Measurements from ENCODE around the gene UHRF2.

DNA sequence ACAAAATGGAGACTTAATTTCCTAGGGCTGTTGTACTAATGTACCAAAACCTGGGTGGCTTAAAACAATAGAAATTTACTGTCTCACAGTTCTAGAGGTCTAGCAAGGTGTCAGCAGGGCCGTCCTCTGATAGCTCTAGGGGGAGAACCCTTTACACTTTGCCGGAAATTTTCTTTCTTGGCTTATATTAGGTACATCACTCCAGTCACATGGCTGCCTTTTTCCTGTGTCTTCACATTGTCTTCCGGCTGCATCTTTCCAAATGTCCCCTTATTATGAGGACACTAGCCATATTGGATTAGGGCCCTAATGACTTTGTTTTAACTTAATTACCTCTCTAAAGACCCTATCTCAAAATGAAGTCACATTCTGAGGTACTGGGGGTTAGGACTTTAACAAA lies 5.8 kb downstream of the UHRF2 start:
- TF ChIP-seq, protein P1, sequence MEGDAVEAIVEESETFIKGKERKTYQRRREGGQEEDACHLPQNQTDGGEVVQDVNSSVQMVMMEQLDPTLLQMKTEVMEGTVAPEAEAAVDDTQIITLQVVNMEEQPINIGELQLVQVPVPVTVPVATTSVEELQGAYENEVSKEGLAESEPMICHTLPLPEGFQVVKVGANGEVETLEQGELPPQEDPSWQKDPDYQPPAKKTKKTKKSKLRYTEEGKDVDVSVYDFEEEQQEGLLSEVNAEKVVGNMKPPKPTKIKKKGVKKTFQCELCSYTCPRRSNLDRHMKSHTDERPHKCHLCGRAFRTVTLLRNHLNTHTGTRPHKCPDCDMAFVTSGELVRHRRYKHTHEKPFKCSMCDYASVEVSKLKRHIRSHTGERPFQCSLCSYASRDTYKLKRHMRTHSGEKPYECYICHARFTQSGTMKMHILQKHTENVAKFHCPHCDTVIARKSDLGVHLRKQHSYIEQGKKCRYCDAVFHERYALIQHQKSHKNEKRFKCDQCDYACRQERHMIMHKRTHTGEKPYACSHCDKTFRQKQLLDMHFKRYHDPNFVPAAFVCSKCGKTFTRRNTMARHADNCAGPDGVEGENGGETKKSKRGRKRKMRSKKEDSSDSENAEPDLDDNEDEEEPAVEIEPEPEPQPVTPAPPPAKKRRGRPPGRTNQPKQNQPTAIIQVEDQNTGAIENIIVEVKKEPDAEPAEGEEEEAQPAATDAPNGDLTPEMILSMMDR (IDR thresholded peaks at IDR 0.05): no peak
- TF ChIP-seq POLR2A (IDR thresholded peaks at IDR 0.05): no peak
